ENCODE data around the gene PEDS1.

GRCh38 chr20:50116368-50116999 lies 37.0 kb downstream of the PEDS1 start:
- no peak for TF ChIP-seq POLR2A (IDR thresholded peaks at IDR 0.05; ENCODE audit: low read depth, low read length)
- no peak for TF ChIP-seq CTCF (conservative IDR thresholded peaks at IDR 0.05; ENCODE audit: low read depth, low read length)
- no peak for TF ChIP-seq FOS (IDR thresholded peaks at IDR 0.05; ENCODE audit: low read depth, low read length)
- TF ChIP-seq SMC3 (IDR thresholded peaks at IDR 0.05; ENCODE audit: low read depth, low read length), result no peak
- no peak for TF ChIP-seq RAD21 (IDR thresholded peaks at IDR 0.05; ENCODE audit: low read length)
- no peak for TF ChIP-seq BHLHE40 (IDR thresholded peaks at IDR 0.05; ENCODE audit: low read depth, low read length)
- no peak for TF ChIP-seq RFX5 (IDR thresholded peaks at IDR 0.05; ENCODE audit: low read depth, low read length)
- no peak for TF ChIP-seq USF2 (IDR thresholded peaks at IDR 0.05; ENCODE audit: low read depth, low read length)
- TF ChIP-seq CEBPB (IDR thresholded peaks at IDR 0.05; ENCODE audit: low read depth, low read length), result no peak
- no peak for TF ChIP-seq RCOR1 (IDR thresholded peaks at IDR 0.05; ENCODE audit: insufficient replicate concordance, low read length)
- no peak for TF ChIP-seq MAZ (IDR thresholded peaks at IDR 0.05; ENCODE audit: borderline replicate concordance, low read depth, low read length)
- TF ChIP-seq MXI1 (IDR thresholded peaks at IDR 0.05; ENCODE audit: borderline replicate concordance, low read depth, low read length), result no peak

Measured in IMR-90 (cell line).